ENCODE measurements around the gene OPCML. TPM values are rescaled to one million over a fixed set of nuclear protein-coding genes. Genes with fewer than 3 reads are reported as not detected.

OPCML gene
- total RNA-seq, 4 donors from 2014 or later: 0.06 to 0.83 (median 0.24) TPM

DNA sequence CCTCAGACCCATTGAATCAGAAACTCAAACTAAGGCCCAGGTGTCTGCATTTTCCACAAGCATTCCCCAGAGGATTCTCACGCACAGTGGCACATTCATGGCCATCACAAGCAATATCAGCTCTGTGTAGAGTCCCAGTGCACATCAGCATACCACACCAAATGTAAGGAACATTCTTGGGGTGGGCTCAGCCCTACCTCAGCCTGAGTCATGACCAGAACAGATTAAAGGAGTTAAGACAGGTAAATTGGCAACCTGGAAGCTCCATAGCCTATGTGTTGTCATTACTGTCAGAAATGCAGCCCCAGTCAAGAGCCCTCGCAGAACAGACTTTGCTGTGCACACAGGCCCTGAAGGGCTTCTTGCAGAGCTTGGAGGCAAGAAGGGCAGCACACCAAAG is 53.1 kb downstream of the OPCML start:
- Histone ChIP-seq H3K27me3 (peaks cover 0 to 35% (median 0%) of the 10 kb centered on the region in 4 donors), H3K9me3 (no peaks in the 10 kb centered on the region), H3K4me1 (no peaks in the 10 kb centered on the region), H3K27ac (replicated peaks in 1 of 4) (no peak overlapping the region), H3K4me3 (no peak overlapping the region), H3K36me3 (no peaks in the 10 kb centered on the region)
- intact Hi-C loops (cut with DNase I): no loop called here
- no peak for DNase-seq (ENCODE audit: extremely low spot score)
- 80% methylated on average over 2 of the region's 2 CpGs for WGBS
- no peak for TF ChIP-seq POLR2AphosphoS5 (IDR thresholded peaks at IDR 0.05)
- TF ChIP-seq, protein P1, sequence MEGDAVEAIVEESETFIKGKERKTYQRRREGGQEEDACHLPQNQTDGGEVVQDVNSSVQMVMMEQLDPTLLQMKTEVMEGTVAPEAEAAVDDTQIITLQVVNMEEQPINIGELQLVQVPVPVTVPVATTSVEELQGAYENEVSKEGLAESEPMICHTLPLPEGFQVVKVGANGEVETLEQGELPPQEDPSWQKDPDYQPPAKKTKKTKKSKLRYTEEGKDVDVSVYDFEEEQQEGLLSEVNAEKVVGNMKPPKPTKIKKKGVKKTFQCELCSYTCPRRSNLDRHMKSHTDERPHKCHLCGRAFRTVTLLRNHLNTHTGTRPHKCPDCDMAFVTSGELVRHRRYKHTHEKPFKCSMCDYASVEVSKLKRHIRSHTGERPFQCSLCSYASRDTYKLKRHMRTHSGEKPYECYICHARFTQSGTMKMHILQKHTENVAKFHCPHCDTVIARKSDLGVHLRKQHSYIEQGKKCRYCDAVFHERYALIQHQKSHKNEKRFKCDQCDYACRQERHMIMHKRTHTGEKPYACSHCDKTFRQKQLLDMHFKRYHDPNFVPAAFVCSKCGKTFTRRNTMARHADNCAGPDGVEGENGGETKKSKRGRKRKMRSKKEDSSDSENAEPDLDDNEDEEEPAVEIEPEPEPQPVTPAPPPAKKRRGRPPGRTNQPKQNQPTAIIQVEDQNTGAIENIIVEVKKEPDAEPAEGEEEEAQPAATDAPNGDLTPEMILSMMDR (IDR thresholded peaks at IDR 0.05): no peak
- no peak for TF ChIP-seq POLR2A (IDR thresholded peaks at IDR 0.05; ENCODE audit: low read depth)
- no peak for TF ChIP-seq EP300 (IDR thresholded peaks at IDR 0.05)

GRCh38 chr11:133477251-133477625 is 55.1 kb downstream of the OPCML start:
- H3K9me3 ChIP-seq: no peaks in the 10 kb centered on the region
- no peak for TF ChIP-seq POLR2A (IDR thresholded peaks at IDR 0.05; ENCODE audit: low read depth)
- no peak for TF ChIP-seq POLR2AphosphoS5 (IDR thresholded peaks at IDR 0.05)
- TF ChIP-seq, protein P1 (IDR thresholded peaks at IDR 0.05): no peak
- TF ChIP-seq EP300 (IDR thresholded peaks at IDR 0.05): no peak
- no peak overlapping the region for H3K4me3 ChIP-seq
- intact Hi-C loops (cut with DNase I): no loop called here
- H3K27me3 ChIP-seq: peaks cover 0 to 32% (median 0%) of the 10 kb centered on the region in 4 donors
- DNase-seq (ENCODE audit: extremely low spot score): peak; percentile 66
- 79% methylated on average over 4 of the region's 4 CpGs for whole genome bisulfite sequencing
- H3K36me3 ChIP-seq: no peaks in the 10 kb centered on the region
- H3K4me1 ChIP-seq: no peaks in the 10 kb centered on the region
- no peak overlapping the region for H3K27ac ChIP-seq (replicated peaks in 1 of 4)

DNA sequence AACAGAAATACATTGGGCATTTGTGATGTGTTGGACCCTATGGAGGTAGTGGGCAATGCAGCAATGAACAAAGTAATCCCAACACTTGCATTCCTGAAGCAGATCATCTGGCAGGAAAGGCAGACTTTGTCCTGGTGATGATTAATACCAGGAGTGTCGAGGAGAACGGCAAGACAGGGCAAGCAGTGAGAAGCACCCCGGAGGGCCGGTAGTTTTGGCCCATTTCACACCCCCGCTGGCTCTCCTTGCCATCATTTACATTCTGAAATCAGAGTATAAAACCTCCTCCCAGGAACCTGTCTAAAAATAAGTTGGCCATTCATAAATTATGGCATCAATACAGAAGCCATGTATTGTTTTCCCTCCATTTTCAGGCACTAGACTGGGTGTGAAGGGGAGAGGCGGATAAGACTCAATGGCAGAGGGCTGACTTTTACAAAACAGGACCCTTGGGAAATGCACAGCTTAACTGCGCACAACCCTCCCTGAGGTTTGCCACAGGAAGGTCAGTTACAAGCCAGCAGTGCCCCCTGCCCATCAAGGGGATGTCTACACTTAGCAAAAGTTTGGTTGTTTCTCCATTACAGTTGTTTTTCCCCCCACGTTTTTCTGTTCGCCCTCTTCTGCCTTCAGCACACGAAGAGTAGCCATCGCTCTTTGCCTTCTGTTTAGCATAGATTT is 55.6 kb downstream of the OPCML start:
- 59% methylated on average over 11 of the region's 11 CpGs for WGBS
- Histone ChIP-seq H3K4me3 (no peak overlapping the region), H3K27me3 (peaks cover 0 to 27% (median 0%) of the 10 kb centered on the region in 4 donors), H3K27ac (replicated peaks in 1 of 4) (no peak overlapping the region), H3K4me1 (no peaks in the 10 kb centered on the region), H3K36me3 (no peaks in the 10 kb centered on the region), H3K9me3 (no peaks in the 10 kb centered on the region)
- DNase-seq (ENCODE audit: extremely low spot score): peak; percentile 77
- intact Hi-C loops (cut with DNase I): no loop called here
- TF ChIP-seq POLR2AphosphoS5 (IDR thresholded peaks at IDR 0.05): no peak
- no peak for TF ChIP-seq EP300 (IDR thresholded peaks at IDR 0.05)
- TF ChIP-seq, protein P1 (IDR thresholded peaks at IDR 0.05): no peak
- no peak for TF ChIP-seq POLR2A (IDR thresholded peaks at IDR 0.05; ENCODE audit: low read depth)

DNA sequence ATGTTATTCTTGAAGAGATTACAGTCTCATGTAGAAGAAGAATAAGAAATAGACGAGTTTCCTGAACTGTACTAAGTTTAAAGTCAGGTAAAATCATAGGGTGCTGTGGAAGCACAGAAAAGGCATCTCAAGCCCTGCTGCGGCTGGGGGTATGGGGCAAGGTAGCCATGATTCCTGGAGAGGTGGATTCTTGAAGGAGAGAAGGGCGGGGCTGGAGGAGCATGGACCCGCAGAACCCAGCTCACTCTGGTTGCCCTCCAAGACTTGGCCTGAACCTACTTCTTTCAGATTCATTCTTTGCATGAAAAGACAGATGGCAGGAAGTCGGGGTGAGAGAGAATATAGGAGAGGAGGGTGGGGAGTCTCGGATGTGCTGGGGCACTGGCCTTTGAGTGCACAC is 57.8 kb downstream of the OPCML start:
- H3K27ac ChIP-seq (replicated peaks in 1 of 4): no peak overlapping the region
- no peaks in the 10 kb centered on the region for H3K36me3 ChIP-seq
- H3K4me1 ChIP-seq: no peaks in the 10 kb centered on the region
- DNase-seq (ENCODE audit: extremely low spot score): peak; percentile 91
- no peaks in the 10 kb centered on the region for H3K9me3 ChIP-seq
- TF ChIP-seq EP300 (IDR thresholded peaks at IDR 0.05) (no peak), POLR2AphosphoS5 (IDR thresholded peaks at IDR 0.05) (no peak), POLR2A (IDR thresholded peaks at IDR 0.05; ENCODE audit: low read depth) (no peak)
- TF ChIP-seq, protein P1 (IDR thresholded peaks at IDR 0.05): no peak
- 71% methylated on average over 6 of the region's 6 CpGs for WGBS
- intact Hi-C loops (cut with DNase I): no loop called here
- H3K27me3 ChIP-seq: peaks cover 0 to 16% (median 0%) of the 10 kb centered on the region in 4 donors
- no peak overlapping the region for H3K4me3 ChIP-seq

DNA sequence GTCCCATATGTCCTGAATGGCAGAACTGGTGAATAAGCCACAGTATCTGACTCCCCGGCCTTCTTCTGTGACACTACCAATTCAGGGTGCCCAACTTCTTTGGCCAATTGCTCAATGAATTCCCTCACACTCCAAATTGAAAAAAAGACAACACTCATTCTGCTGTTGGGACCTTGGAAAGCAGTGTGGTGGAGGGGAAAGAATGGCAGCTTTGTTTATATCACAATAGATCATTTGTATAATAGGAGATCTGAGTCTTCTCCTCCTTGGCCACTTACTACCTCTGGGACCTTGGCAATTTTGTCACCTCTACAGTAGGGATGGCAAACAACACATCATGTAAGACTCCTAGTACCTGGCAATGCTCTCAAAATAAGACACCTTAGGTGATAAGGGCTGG is 64.6 kb downstream of the OPCML start:
- 71% methylated on average over 1 of the region's 1 CpG for WGBS
- Histone ChIP-seq H3K9me3 (no peaks in the 10 kb centered on the region), H3K4me3 (no peak overlapping the region), H3K27ac (replicated peaks in 1 of 4) (no peak overlapping the region), H3K27me3 (no peaks in the 10 kb centered on the region), H3K36me3 (no peaks in the 10 kb centered on the region), H3K4me1 (no peaks in the 10 kb centered on the region)
- no peak for TF ChIP-seq POLR2AphosphoS5 (IDR thresholded peaks at IDR 0.05)
- no peak for DNase-seq (ENCODE audit: extremely low spot score)
- intact Hi-C loops (cut with DNase I): no loop called here

Measured in esophagus muscularis mucosa (tissue), 4 donors.